Measurements from ENCODE around the gene GSK3B. TPM values are rescaled to one million over a fixed set of nuclear protein-coding genes. Genes with fewer than 3 reads are reported as not detected.

GSK3B gene
- polyA plus RNA-seq, 3 donors, result 16.2 to 20.6 (median 20.5) TPM

DNA sequence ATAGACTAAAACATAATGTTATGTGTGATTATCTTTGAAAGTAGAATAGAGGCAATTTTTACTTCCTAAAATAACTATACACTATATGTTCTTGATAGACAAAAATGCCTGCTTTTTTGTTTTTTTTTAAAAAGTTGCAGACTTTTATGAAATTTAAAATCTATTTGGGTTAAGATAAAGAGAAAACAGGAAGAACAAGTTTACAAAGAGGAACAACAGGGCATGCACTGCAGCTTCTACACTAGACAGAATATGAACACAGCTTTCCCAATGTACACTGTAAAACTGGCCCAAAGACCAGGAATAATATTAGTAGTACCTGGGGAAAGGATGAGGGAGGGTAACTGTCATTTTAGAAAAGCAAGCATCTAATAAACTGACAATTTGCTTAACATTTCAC lies 258.7 kb downstream of the GSK3B start:
- no peaks in the 10 kb centered on the region for H3K27me3 ChIP-seq (ENCODE audit: control insufficient read depth in 2 of 2, insufficient read depth in 2 of 2, low read length in 2 of 2)
- H3K27ac Mint-ChIP-seq, result peak overlapping the region in 1 of 7 donors; percentile 42
- no peak for DNase-seq
- H3K36me3 ChIP-seq (replicated peaks in 1 of 2; ENCODE audit: control insufficient read depth in 1 of 2, insufficient read depth in 2 of 2, low read length in 2 of 2), result peaks cover 10 to 30% of the 10 kb centered on the region in 2 donors
- no peaks in the 10 kb centered on the region for H3K4me1 ChIP-seq (ENCODE audit: control insufficient read depth in 1 of 2, insufficient read depth in 2 of 2, low read length in 2 of 2)
- TF ChIP-seq CTCF (IDR thresholded peaks at IDR 0.05), result no peak
- H3K36me3 Mint-ChIP-seq, result peaks cover 28 to 30% of the 10 kb centered on the region in 2 donors
- no peak overlapping the region for H3K4me3 Mint-ChIP-seq
- no peaks in the 10 kb centered on the region for H3K9me3 Mint-ChIP-seq
- intact Hi-C loops (cut with micrococcal nuclease), result no loop called here
- H3K27ac ChIP-seq (ENCODE audit: low read depth in 1 of 2, low read length in 2 of 2), result peak overlapping the region in 1 of 2 donors; percentile 30
- H3K4me2 ChIP-seq (replicated peaks; ENCODE audit: extremely low read depth, low read length, poor library complexity, severe bottlenecking), result no peak overlapping the region
- no peak overlapping the region for H3K9ac ChIP-seq (ENCODE audit: insufficient read depth, low read length, poor library complexity, severe bottlenecking)
- peaks cover 28% of the 10 kb centered on the region for H4K20me1 ChIP-seq (ENCODE audit: insufficient read depth, low read length)
- H3K9me3 ChIP-seq (replicated peaks in 1 of 2; ENCODE audit: control insufficient read depth in 1 of 2, insufficient read depth in 1 of 2, low read length in 2 of 2), result no peaks in the 10 kb centered on the region
- no peak overlapping the region for H2AFZ ChIP-seq (ENCODE audit: insufficient read depth, low read depth, low read length, poor library complexity, severe bottlenecking)
- peaks cover 14% of the 10 kb centered on the region for H3K4me1 Mint-ChIP-seq
- no peak overlapping the region for H3K4me3 ChIP-seq (replicated peaks in 1 of 3; ENCODE audit: low read depth in 2 of 3, low read length in 3 of 3)
- H3K27me3 Mint-ChIP-seq (ENCODE audit: low read depth in 3 of 3), result peaks cover 0 to 1% (median 0%) of the 10 kb centered on the region in 3 donors
- H3K79me2 ChIP-seq (ENCODE audit: insufficient read depth, low read length), result no peaks in the 10 kb centered on the region

- intact Hi-C loops (cut with micrococcal nuclease), result no loop called here
- Histone ChIP-seq H2AFZ (ENCODE audit: insufficient read depth, low read depth, low read length, poor library complexity, severe bottlenecking) (no peak overlapping the region), H3K27me3 (ENCODE audit: control insufficient read depth in 2 of 2, insufficient read depth in 2 of 2, low read length in 2 of 2) (no peaks in the 10 kb centered on the region), H3K9me3 (replicated peaks in 1 of 2; ENCODE audit: control insufficient read depth in 1 of 2, insufficient read depth in 1 of 2, low read length in 2 of 2) (no peaks in the 10 kb centered on the region), H3K36me3 (replicated peaks in 1 of 2; ENCODE audit: control insufficient read depth in 1 of 2, insufficient read depth in 2 of 2, low read length in 2 of 2) (peaks cover 10 to 30% of the 10 kb centered on the region in 2 donors), H3K4me1 (ENCODE audit: control insufficient read depth in 1 of 2, insufficient read depth in 2 of 2, low read length in 2 of 2) (no peaks in the 10 kb centered on the region), H4K20me1 (ENCODE audit: insufficient read depth, low read length) (peaks cover 32% of the 10 kb centered on the region), H3K4me3 (replicated peaks in 1 of 3; ENCODE audit: low read depth in 2 of 3, low read length in 3 of 3) (no peak overlapping the region), H3K79me2 (ENCODE audit: insufficient read depth, low read length) (no peaks in the 10 kb centered on the region), H3K4me2 (replicated peaks; ENCODE audit: extremely low read depth, low read length, poor library complexity, severe bottlenecking) (no peak overlapping the region), H3K9ac (ENCODE audit: insufficient read depth, low read length, poor library complexity, severe bottlenecking) (no peak overlapping the region), H3K27ac (ENCODE audit: low read depth in 1 of 2, low read length in 2 of 2) (peak overlapping the region in 1 of 2 donors; percentile 30)
- no CpG with 5 or more reads among the region's 2 CpGs for WGBS (ENCODE audit: insufficient coverage)
- Mint-ChIP-seq H3K9me3 (no peaks in the 10 kb centered on the region), H3K27me3 (ENCODE audit: low read depth in 3 of 3) (peaks cover 0 to 1% (median 0%) of the 10 kb centered on the region in 3 donors), H3K4me3 (no peak overlapping the region), H3K36me3 (peaks cover 25 to 26% of the 10 kb centered on the region in 2 donors), H3K4me1 (peaks cover 14% of the 10 kb centered on the region), H3K27ac (peak overlapping the region in 2 of 7 donors; percentile 58 to 69)
- DNase-seq, result no peak
- TF ChIP-seq CTCF (IDR thresholded peaks at IDR 0.05), result no peak
Observed at GRCh38 chr3:119834754-119835370, 259.4 kb downstream of the GSK3B start.

Measured in CD14-positive monocyte (primary cell).